Measurements from ENCODE around the gene ZNRF2.

GRCh38 chr7:30330134-30331111 lies 46.0 kb downstream of the ZNRF2 start:
- TF ChIP-seq FOXM1 (IDR thresholded peaks at IDR 0.05; ENCODE audit: borderline replicate concordance) (no peak), FOXA1 (IDR thresholded peaks at IDR 0.05) (no peak), BHLHE40 (IDR thresholded peaks at IDR 0.05; ENCODE audit: borderline replicate concordance) (no peak), FOXK2 (IDR thresholded peaks at IDR 0.05) (no peak), ZNF384 (IDR thresholded peaks at IDR 0.05) (no peak), HDGF (IDR thresholded peaks at IDR 0.05; ENCODE audit: borderline replicate concordance) (no peak), SP1 (IDR thresholded peaks at IDR 0.05) (no peak), ELF4 (IDR thresholded peaks at IDR 0.05) (no peak), L3MBTL2 (conservative IDR thresholded peaks at IDR 0.05) (no peak), NFRKB (IDR thresholded peaks at IDR 0.05) (no peak)
